NCI-H774 (cell line): Measurements from ENCODE around the gene TRIM66.

ENCODE experiments used
- DNase-seq: peaks from one replicate; lab custom pipeline; 2025; lab: John Stamatoyannopoulos, UW

The TRIM66 gene

DNA sequence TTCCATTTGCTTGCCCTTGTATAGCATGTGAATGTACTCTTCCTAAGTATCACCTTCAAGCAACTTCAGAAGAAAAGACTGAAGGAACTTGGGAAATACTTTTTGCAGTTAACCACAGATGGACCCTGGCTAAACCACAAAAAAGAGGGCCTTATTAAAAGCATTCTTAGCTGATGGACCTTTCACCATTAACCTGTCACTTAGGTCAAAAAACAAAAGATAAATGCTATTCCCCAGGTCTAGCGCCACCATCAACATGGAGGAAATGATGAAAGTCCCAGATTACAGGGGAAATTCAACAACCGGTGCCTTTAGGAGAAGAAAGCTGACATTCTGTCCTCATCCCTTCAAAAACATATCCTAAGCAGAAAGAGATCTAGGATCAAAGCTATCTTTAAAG lies 117.9 kb downstream of the TRIM66 start:
- DNase-seq: no peak
